Activated CD8-positive, alpha-beta T cell treated with anti-CD3 and anti-CD28 coated beads for 36 hours (primary cell): ENCODE measurements around the gene WDR20. TPM values are rescaled to one million over a fixed set of nuclear protein-coding genes. Genes with fewer than 3 reads are reported as not detected.

Experiments
- ATAC-seq: fragments of 200-7000 bp; cut with Tn5 transposase; one replicate; pipeline ENCODE4 v1.10.0; 2021; ENCODE audit warnings: mild to moderate bottlenecking, moderate library complexity
- CTCF ChIA-PET: fragments of 350-600 bp; sonication (Branson Sonifier 250); formaldehyde crosslinking; loops from one replicate; lab custom pipeline; 2021; ENCODE audit warnings: antibody characterized with exemption; lab: Charles Lee
- POLR2A ChIA-PET: fragments of 350-600 bp; sonication (Branson Sonifier 250); formaldehyde crosslinking; loops from one replicate; lab custom pipeline; 2021; ENCODE audit warnings: antibody characterized with exemption; lab: Charles Lee
- DNase-seq: peaks from one replicate; pipeline ENCODE4 v3.0.0-alpha.2; 2020
- H3K27ac Mint-ChIP-seq: one replicate; pipeline ENCODE4 v1.8.0; 2021; ENCODE audit warnings: mild to moderate bottlenecking, mixed read lengths
- H3K27me3 Mint-ChIP-seq: one replicate; pipeline ENCODE4 v1.8.0; 2021; ENCODE audit warnings: mixed read lengths
- H3K36me3 Mint-ChIP-seq: one replicate; pipeline ENCODE4 v1.8.0; 2021; ENCODE audit warnings: low read depth, mixed read lengths
- H3K4me1 Mint-ChIP-seq: one replicate; pipeline ENCODE4 v1.8.0; 2021; ENCODE audit warnings: low read depth, mixed read lengths
- H3K4me3 Mint-ChIP-seq: one replicate; pipeline ENCODE4 v1.8.0; 2021; ENCODE audit warnings: mild to moderate bottlenecking, moderate library complexity, mixed read lengths
- H3K9me3 Mint-ChIP-seq: one replicate; pipeline ENCODE4 v1.8.0; 2021; ENCODE audit warnings: mixed read lengths
- intact Hi-C: fragments of 100-400 bp; cut with micrococcal nuclease; formaldehyde crosslinking; loops from one replicate; pipeline ENCODE4 v1.10.0; 2022
- total RNA-seq, 2 experiments: library from RNA; stranded (reverse); gene quantifications; one replicate each; pipeline ENCODE4 v1.2.3, GENCODE V29; 2021
- TF ChIP-seq, protein P1 (sequence below): fragments of 200-600 bp; IDR thresholded peaks from one replicate; pipeline ENCODE4 v1.8.0; 2022; ENCODE audit warnings: antibody characterized with exemption, mild to moderate bottlenecking

Gene WDR20
- total RNA-seq, 2 experiments from 2014 or later, result 18.5 to 21.6 TPM

DNA sequence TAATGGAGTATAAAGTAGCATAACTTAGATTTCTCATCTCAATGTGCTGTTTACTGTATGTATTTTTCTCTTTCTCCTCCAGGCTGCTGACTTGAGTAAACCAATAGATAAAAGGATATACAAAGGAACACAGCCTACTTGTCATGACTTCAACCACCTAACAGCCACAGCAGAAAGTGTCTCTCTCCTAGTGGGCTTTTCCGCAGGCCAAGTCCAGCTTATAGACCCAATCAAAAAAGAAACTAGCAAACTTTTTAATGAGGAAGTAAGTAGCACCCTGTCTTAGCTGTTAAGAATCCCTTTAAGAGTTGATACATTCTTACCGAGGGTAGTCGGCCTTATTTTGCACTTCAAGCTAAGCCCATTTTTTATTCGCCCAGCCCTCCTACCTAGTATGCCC lies 55.2 kb downstream of the WDR20 start:
- ATAC-seq (no peak), DNase-seq (no peak)
- ChIA-PET CTCF (interaction anchor here (1.1 to 1.2 kb wide), 2 partner anchors 9 to 10 kb away, joined by 3 to 5 read pairs; no protein-coding TSS in a partner anchor), POLR2A (no interaction called here)
- Mint-ChIP-seq H3K27me3 (no peaks in the 10 kb centered on the region), H3K27ac (no peak overlapping the region), H3K9me3 (no peaks in the 10 kb centered on the region), H3K4me3 (no peak overlapping the region), H3K4me1 (peaks cover 59% of the 10 kb centered on the region), H3K36me3 (peaks cover 35% of the 10 kb centered on the region)
- intact Hi-C loops, result no loop called here
- TF ChIP-seq, protein P1, sequence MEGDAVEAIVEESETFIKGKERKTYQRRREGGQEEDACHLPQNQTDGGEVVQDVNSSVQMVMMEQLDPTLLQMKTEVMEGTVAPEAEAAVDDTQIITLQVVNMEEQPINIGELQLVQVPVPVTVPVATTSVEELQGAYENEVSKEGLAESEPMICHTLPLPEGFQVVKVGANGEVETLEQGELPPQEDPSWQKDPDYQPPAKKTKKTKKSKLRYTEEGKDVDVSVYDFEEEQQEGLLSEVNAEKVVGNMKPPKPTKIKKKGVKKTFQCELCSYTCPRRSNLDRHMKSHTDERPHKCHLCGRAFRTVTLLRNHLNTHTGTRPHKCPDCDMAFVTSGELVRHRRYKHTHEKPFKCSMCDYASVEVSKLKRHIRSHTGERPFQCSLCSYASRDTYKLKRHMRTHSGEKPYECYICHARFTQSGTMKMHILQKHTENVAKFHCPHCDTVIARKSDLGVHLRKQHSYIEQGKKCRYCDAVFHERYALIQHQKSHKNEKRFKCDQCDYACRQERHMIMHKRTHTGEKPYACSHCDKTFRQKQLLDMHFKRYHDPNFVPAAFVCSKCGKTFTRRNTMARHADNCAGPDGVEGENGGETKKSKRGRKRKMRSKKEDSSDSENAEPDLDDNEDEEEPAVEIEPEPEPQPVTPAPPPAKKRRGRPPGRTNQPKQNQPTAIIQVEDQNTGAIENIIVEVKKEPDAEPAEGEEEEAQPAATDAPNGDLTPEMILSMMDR, result no peak

DNA sequence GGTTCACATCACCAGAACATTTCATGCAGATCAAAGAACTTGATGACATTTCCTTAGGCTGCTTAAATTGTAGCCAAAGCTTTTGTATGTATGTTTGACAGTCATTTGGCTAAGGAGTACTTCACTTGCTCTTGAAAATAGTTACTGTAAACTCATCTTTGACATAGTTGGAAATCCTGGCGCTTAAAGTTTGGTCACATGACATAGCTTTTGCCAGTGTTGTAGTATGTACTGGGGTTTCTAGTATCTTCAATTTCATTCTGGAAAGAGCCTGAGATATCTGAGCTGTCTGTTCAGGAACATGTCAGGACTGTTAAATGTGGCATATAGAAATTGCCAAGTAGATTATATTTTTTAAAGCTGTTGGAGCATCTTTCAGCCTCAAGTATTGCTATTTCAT lies 55.7 kb downstream of the WDR20 start:
- H3K27ac Mint-ChIP-seq, result no peak overlapping the region
- H3K27me3 Mint-ChIP-seq, result no peaks in the 10 kb centered on the region
- peaks cover 39% of the 10 kb centered on the region for H3K36me3 Mint-ChIP-seq
- CTCF ChIA-PET, result interaction anchor here (1.1 kb wide), 1 partner anchor 9 kb away, joined by 5 read pairs; no protein-coding TSS in a partner anchor
- H3K4me3 Mint-ChIP-seq, result no peak overlapping the region
- intact Hi-C loops, result no loop called here
- TF ChIP-seq, protein P1, result no peak
- ATAC-seq, result no peak
- DNase-seq, result no peak
- POLR2A ChIA-PET, result interaction anchor here (1.4 kb wide), 1 partner anchor 11 kb away, joined by 4 read pairs; no protein-coding TSS in a partner anchor
- peaks cover 61% of the 10 kb centered on the region for H3K4me1 Mint-ChIP-seq
- no peaks in the 10 kb centered on the region for H3K9me3 Mint-ChIP-seq

DNA sequence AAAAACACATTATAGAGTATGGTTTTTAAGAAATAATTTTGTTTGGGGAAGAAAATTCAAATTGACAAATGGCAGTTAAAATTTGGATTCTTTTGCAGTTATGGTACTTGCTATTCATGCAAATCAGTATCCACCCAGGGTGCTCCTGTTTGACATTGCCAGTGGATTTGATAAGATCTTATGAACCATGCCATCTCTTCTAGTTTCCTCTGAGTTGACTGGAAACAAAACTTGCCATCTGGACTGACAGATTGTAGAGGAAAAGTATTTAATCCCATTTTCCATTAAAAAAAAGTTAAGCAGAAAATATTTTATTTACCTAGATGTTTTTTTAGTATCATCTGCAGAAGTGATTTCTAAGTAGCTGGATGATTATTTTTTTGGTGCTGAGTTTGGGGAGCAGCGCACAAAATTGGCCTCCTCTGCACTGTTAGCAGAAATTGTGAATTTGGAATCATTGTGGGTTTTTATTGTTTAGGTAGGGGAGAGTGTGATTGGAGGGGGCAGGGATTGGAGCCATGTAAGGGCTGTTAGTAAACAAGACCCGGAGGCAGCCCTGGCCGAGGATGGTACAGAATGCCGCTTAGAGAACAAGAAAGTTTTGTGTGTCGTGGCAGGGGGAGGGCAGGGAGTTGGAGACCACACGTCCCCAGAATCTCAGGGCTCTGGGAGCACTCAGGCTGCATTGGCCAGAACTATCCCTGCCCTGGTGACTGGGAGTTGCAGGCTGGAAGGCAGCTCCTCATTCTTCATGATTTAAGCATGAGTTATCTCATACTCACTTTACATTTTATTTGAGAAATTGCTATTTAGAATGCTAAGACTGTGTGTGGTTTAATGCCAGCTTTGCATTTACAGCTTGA lies 56.6 kb downstream of the WDR20 start:
- H3K4me1 Mint-ChIP-seq, result peaks cover 64% of the 10 kb centered on the region
- no peaks in the 10 kb centered on the region for H3K27me3 Mint-ChIP-seq
- H3K9me3 Mint-ChIP-seq, result no peaks in the 10 kb centered on the region
- no peak overlapping the region for H3K4me3 Mint-ChIP-seq
- peaks cover 39% of the 10 kb centered on the region for H3K36me3 Mint-ChIP-seq
- ChIA-PET POLR2A (interaction anchor here (1.4 kb wide), 1 partner anchor 12 kb away, joined by 4 read pairs; no protein-coding TSS in a partner anchor), CTCF (interaction anchor here (1.2 to 1.5 kb wide), 2 partner anchors 49 to 118 kb away, joined by 3 to 5 read pairs; no protein-coding TSS in a partner anchor)
- no peak for ATAC-seq
- intact Hi-C loops, result no loop called here
- no peak for DNase-seq
- TF ChIP-seq, protein P1, result no peak
- H3K27ac Mint-ChIP-seq, result no peak overlapping the region

DNA sequence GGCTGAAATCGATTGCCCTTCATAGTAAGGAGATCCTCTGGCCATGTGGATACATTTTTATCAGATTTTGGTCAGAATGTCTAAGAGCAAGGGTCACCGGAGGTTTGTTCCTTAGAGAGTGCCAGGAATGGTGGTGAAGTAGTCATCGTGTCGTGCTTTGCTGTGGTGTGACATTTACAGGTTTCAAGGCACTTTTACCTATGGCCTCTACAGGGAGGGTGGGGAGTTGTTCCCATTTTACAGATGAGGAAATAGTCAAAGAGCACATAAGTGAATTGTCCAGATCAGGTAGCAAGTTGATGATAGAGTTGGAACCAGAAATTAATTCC lies 57.2 kb downstream of the WDR20 start:
- H3K4me3 Mint-ChIP-seq, result no peak overlapping the region
- intact Hi-C loops, result no loop called here
- no peaks in the 10 kb centered on the region for H3K27me3 Mint-ChIP-seq
- H3K4me1 Mint-ChIP-seq, result peaks cover 70% of the 10 kb centered on the region
- peaks cover 39% of the 10 kb centered on the region for H3K36me3 Mint-ChIP-seq
- peak overlapping the region; percentile 1 for H3K27ac Mint-ChIP-seq
- DNase-seq (no peak), ATAC-seq (no peak)
- H3K9me3 Mint-ChIP-seq, result no peaks in the 10 kb centered on the region
- POLR2A ChIA-PET, result interaction anchor here (1.4 kb wide), 1 partner anchor 13 kb away, joined by 4 read pairs; no protein-coding TSS in a partner anchor
- CTCF ChIA-PET, result interaction anchor here (1.2 to 1.5 kb wide), 2 partner anchors 48 to 117 kb away, joined by 3 to 5 read pairs; no protein-coding TSS in a partner anchor
- TF ChIP-seq, protein P1, result no peak
